HTR-8/SVneo (cell line): ENCODE results near the gene CCDC88C.

Source experiments
- DNase-seq: peaks from one replicate; pipeline ENCODE4 v3.0.0; 2011; ENCODE audit warnings: low spot score, mixed read lengths; ENCODE audit not compliant: insufficient read length
- FAIRE-seq: peaks from 2 replicates; lab custom pipeline; 2011; peaks lifted over from hg19 to GRCh38; lab: Jason Lieb, UNC

Gene CCDC88C

GRCh38 chr14:91368776-91369416, 48.7 kb downstream of the CCDC88C start:
- no peak for FAIRE-seq
- no peak for DNase-seq

- peak; percentile 62 for FAIRE-seq
Measured at GRCh38 chr14:91367173-91368171, 50.1 kb downstream of the CCDC88C start.

GRCh38 chr14:91366749-91367148, 50.9 kb downstream of the CCDC88C start:
- DNase-seq (no peak), FAIRE-seq (no peak)

More at GRCh38 chr14:91367173-91368171, 50.1 kb downstream of the CCDC88C start:
- no peak for DNase-seq

GRCh38 chr14:91365552-91365951, 52.1 kb downstream of the CCDC88C start:
- FAIRE-seq (no peak), DNase-seq (no peak)

GRCh38 chr14:91364524-91365270, 52.9 kb downstream of the CCDC88C start:
- DNase-seq: no peak
- no peak for FAIRE-seq

- FAIRE-seq (no peak), DNase-seq (no peak)
Measured at GRCh38 chr14:91363776-91364523, 53.7 kb downstream of the CCDC88C start.

GRCh38 chr14:91361233-91361811, 56.3 kb downstream of the CCDC88C start:
- DNase-seq (no peak), FAIRE-seq (no peak)

GRCh38 chr14:91360490-91361232, 57.0 kb downstream of the CCDC88C start:
- DNase-seq: no peak
- FAIRE-seq: no peak

GRCh38 chr14:91358654-91359220, 58.9 kb downstream of the CCDC88C start:
- FAIRE-seq (no peak), DNase-seq (no peak)

- no peak for FAIRE-seq
- DNase-seq: no peak
Measured at GRCh38 chr14:91358025-91358319, 59.6 kb downstream of the CCDC88C start.

GRCh38 chr14:91357272-91358024, 60.2 kb downstream of the CCDC88C start:
- no peak for FAIRE-seq
- DNase-seq: no peak

- DNase-seq (no peak), FAIRE-seq (no peak)
Measured at GRCh38 chr14:91356181-91356763, 61.3 kb downstream of the CCDC88C start.

- DNase-seq: no peak
- FAIRE-seq: no peak
Measured at GRCh38 chr14:91354979-91355685, 62.5 kb downstream of the CCDC88C start.

GRCh38 chr14:91354221-91354916, 63.3 kb downstream of the CCDC88C start:
- no peak for DNase-seq
- no peak for FAIRE-seq

- DNase-seq (no peak), FAIRE-seq (no peak)
Measured at GRCh38 chr14:91352728-91353692, 64.6 kb downstream of the CCDC88C start.
